ENCODE results near the gene FGF3. TPM values are rescaled to one million over a fixed set of nuclear protein-coding genes. Genes with fewer than 3 reads are reported as not detected.
A peak's percentile ranks its signal among the peaks of the same experiment; 100 is the strongest.

Gene FGF3
- total and polyA plus RNA-seq, 11 donors, result not detected

DNA sequence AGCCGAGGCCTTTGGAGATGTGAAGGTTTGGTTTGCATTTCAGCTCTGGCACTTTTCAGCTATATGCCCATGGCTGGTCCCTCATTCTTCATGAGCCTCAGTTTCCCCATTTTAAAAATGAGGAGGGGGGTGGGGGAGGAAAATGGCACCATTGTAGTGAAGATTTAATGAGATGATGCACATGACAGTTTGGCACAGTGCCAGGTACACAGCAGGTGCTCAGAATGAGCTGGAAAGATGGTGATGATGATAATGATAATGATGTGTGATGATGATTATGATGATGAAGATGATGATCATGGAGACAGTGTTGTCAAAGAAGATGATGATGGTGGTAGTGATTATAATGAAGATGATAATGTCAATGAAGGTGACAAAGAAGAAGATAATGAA is 24.3 kb upstream of the FGF3 start:
- H3K27ac ChIP-seq, result no peak overlapping the region
- WGBS, 4 donors, result 29 to 50% (median 32%) methylated on average over 1 of the region's 1 CpG
- no peaks in the 10 kb centered on the region for H3K4me1 ChIP-seq
- H3K36me3 ChIP-seq, result no peaks in the 10 kb centered on the region
- no peak overlapping the region for H3K4me3 ChIP-seq
- peaks cover 0 to 24% (median 6%) of the 10 kb centered on the region in 9 donors for H3K27me3 ChIP-seq
- no peaks in the 10 kb centered on the region for H3K9me3 ChIP-seq
- TF ChIP-seq POLR2A (IDR thresholded peaks at IDR 0.05), result no peak
- TF ChIP-seq, protein P1, sequence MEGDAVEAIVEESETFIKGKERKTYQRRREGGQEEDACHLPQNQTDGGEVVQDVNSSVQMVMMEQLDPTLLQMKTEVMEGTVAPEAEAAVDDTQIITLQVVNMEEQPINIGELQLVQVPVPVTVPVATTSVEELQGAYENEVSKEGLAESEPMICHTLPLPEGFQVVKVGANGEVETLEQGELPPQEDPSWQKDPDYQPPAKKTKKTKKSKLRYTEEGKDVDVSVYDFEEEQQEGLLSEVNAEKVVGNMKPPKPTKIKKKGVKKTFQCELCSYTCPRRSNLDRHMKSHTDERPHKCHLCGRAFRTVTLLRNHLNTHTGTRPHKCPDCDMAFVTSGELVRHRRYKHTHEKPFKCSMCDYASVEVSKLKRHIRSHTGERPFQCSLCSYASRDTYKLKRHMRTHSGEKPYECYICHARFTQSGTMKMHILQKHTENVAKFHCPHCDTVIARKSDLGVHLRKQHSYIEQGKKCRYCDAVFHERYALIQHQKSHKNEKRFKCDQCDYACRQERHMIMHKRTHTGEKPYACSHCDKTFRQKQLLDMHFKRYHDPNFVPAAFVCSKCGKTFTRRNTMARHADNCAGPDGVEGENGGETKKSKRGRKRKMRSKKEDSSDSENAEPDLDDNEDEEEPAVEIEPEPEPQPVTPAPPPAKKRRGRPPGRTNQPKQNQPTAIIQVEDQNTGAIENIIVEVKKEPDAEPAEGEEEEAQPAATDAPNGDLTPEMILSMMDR (IDR thresholded peaks at IDR 0.05), result no peak
- intact Hi-C loops (cut with DNase I), result loop anchor here in 1 of 10 donors (5.0 kb wide), 1 partner anchor 156 kb away; no protein-coding TSS in a partner anchor
- ATAC-seq (no peak), DNase-seq (no peak)

DNA sequence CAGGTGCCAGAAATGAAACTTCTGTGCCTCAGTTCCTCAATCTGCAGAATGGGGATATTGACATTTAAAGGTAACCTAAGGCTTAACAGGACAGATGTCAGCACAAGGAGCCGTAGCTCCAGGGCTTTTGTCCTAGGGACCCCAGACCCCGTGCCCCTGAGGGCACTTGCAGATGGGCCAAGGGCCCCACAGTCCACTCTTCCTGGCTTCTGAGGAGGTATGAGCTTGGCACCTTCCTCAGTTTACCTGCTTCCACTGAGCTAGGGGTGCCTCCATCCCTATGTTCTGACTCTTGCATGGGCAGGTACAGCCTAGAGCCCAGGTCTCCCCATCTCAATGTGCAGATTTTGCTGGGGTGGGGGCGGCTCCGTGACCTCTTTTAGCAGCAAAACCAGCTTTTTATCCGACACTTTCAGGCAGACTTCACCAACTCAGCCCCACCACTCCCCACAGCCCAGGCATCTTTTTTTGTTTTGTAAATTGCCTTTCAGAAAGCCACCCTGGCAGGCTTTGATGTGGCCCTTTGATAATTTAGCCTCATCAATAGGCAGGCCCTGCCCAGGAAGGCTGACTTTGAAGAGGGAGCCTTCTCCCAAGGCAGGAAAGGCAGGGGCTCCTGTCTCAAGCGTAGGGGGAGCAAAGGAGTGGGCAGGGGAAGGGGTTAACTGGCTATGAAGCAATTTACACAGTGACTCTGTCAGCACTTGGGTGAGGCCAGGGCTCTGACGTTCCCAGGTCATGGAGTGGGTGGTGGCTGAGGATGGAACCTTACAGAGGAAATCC is 23.7 kb upstream of the FGF3 start:
- ATAC-seq, result no peak
- Histone ChIP-seq H3K27ac (no peak overlapping the region), H3K4me1 (no peaks in the 10 kb centered on the region), H3K9me3 (no peaks in the 10 kb centered on the region), H3K27me3 (peaks cover 0 to 24% (median 6%) of the 10 kb centered on the region in 9 donors), H3K4me3 (no peak overlapping the region), H3K36me3 (no peaks in the 10 kb centered on the region)
- intact Hi-C loops (cut with DNase I), result loop anchor here in 1 of 10 donors (5.0 kb wide), 1 partner anchor 156 kb away; no protein-coding TSS in a partner anchor
- TF ChIP-seq, protein P1 (IDR thresholded peaks at IDR 0.05), result no peak
- TF ChIP-seq POLR2A (IDR thresholded peaks at IDR 0.05), result no peak
- no peak for DNase-seq
- WGBS, 4 donors, result 45 to 58% (median 55%) methylated on average over 5 to 7 of the region's 7 CpGs

DNA sequence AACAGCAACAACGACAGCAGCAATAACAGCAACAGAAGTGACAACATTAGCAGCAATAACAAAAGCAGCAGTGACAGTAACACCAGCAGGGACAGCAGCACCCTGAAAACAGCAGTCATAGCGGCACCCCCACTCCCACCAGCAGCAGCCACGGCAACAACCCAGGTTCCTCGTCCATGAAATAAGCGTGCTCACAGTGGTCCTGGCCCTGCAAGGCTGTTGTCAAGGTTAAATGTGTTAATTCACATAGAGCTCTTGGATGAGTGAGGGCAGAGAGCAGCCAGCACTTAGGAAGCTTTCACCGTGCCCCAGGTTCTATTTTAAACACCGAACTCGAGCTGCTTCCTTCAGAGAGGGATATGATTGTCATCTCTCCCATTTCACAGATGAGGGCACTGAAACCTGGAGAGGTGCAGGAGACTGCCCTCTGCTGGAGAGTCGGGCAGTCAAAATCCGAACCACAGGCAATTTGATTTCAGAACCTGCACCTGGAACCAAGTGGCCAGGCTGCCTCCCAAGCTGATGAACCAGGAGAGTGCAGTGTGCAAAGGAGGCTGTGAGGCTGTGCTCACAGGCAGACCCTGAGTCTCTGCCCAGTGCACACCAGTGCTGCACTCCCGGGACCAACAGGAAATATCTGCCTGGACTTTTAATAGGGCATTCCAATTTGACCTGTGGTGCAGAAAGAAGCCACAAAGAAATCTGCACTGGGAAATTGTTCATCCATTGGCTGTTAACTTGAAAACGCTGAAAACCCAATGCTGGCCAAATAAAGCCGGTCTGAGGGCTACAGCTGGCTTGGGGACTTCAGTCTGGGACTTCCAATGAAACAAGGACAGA is 22.9 kb upstream of the FGF3 start:
- intact Hi-C loops (cut with DNase I), result loop anchor here in 1 of 10 donors (5.0 kb wide), 1 partner anchor 155 kb away; no protein-coding TSS in a partner anchor
- ATAC-seq, result no peak
- DNase-seq, result no peak
- H3K4me3 ChIP-seq, result no peak overlapping the region
- no peaks in the 10 kb centered on the region for H3K36me3 ChIP-seq
- H3K27ac ChIP-seq, result no peak overlapping the region
- peaks cover 0 to 24% (median 6%) of the 10 kb centered on the region in 9 donors for H3K27me3 ChIP-seq
- H3K4me1 ChIP-seq, result no peaks in the 10 kb centered on the region
- H3K9me3 ChIP-seq, result no peaks in the 10 kb centered on the region
- TF ChIP-seq, protein P1 (IDR thresholded peaks at IDR 0.05), result peak in 9 of 12 donors; percentile 6 to 41 (median 24)
- no peak for TF ChIP-seq POLR2A (IDR thresholded peaks at IDR 0.05)
- WGBS, 4 donors, result 57 to 61% (median 59%) methylated on average over 13 of the region's 13 CpGs
